C4-2B (cell line): ENCODE data around the gene LGALS9.

Experiments used
- H3K27ac ChIP-seq: fragments of 450-650 bp; 2 replicates; pipeline ENCODE4 v1.5.1; 2017
- CTCF ChIP-seq: fragments of 450-650 bp; conservative IDR thresholded peaks from 2 replicates; pipeline ENCODE4 v1.5.1; 2017; ENCODE audit warnings: mild to moderate bottlenecking
- ZFX ChIP-seq: fragments of 450-650 bp; IDR thresholded peaks from 2 replicates; pipeline ENCODE4 v1.6.1; 2017

LGALS9 gene

GRCh38 chr17:27610304-27610677 is 20.7 kb upstream of the LGALS9 start:
- H3K27ac ChIP-seq = no peak overlapping the region
- TF ChIP-seq ZFX (no peak), CTCF (no peak)

- TF ChIP-seq ZFX (no peak), CTCF (no peak)
- H3K27ac ChIP-seq = no peak overlapping the region
Observed at GRCh38 chr17:27612160-27612770, 18.7 kb upstream of the LGALS9 start.

GRCh38 chr17:27613433-27613832 is 17.6 kb upstream of the LGALS9 start:
- H3K27ac ChIP-seq = no peak overlapping the region
- TF ChIP-seq CTCF = no peak
- no peak for TF ChIP-seq ZFX

GRCh38 chr17:27615121-27615520 is 15.9 kb upstream of the LGALS9 start:
- no peak overlapping the region for H3K27ac ChIP-seq
- TF ChIP-seq ZFX = no peak
- no peak for TF ChIP-seq CTCF

- H3K27ac ChIP-seq = no peak overlapping the region
Observed at GRCh38 chr17:27616414-27616813, 14.6 kb upstream of the LGALS9 start.

GRCh38 chr17:27618417-27618816 is 12.6 kb upstream of the LGALS9 start:
- H3K27ac ChIP-seq = no peak overlapping the region

More at GRCh38 chr17:27616414-27616813, 14.6 kb upstream of the LGALS9 start:
- no peak for TF ChIP-seq CTCF
- TF ChIP-seq ZFX = no peak

GRCh38 chr17:27620721-27621120 is 10.3 kb upstream of the LGALS9 start:
- H3K27ac ChIP-seq = no peak overlapping the region
- TF ChIP-seq CTCF = no peak
- TF ChIP-seq ZFX = no peak

More at GRCh38 chr17:27618417-27618816, 12.6 kb upstream of the LGALS9 start:
- TF ChIP-seq ZFX (no peak), CTCF (no peak)
